HG02973 (cell line): ENCODE measurements around the gene TMEM131L.
"Not testable (repeated sequence)": the region's sequence is repeated elsewhere in the genome, so short reads cannot be mapped to it uniquely, and the experiment has no call there.

Experiments
- ATAC-seq: cut with Tn5 transposase; IDR thresholded peaks from one replicate; pipeline ENCODE4 v1.9.1; 2021; ENCODE audit warnings: moderate library complexity; ENCODE audit not compliant: unreplicated experiment

The TMEM131L gene

DNA sequence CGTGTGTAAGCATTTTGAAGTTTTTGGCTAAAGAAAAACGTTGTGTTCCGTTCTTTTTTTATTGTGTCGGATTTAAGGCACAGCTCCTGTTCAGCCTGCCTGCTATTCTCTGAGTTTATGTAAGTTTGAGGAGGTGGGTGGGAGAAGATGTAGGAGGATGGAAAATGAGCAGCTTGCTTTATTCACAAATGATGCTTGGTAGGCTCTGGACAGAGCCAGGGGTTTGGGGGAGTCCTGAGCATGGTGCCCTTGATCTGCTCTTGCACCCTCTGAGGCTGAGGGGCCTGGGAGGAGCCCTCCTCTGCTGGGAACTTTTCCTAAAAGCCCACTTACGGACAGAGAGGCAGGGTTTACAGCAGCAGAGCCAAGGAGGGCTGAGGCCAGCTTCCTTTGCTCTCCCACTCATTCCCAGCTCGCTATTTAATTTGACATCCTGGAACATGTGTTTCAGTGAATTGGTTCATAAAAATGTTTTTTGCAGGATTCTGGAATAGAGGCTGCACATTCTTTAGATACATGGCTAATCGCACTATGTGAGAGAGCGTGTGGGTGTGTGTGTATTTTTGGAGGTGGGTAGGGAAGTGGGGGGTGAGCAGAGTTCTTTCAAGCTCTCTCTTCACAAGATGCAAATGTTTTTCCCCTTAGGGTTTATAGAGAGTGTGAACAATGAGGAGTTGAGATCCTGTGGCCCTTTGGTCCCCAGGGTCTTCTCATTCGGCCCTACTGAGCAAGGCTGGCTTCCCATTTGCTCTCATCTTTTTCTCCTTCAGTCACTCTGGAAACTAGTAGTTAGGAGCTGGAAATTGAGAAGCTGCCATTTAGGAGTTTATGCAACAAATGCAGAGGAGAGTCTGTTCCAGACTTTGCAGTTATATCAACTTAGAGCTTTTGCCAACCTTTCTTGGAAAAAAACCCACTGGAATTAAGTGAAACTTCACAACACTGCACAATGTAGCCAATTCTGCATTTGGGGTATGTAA lies 32.1 kb downstream of the TMEM131L start:
- ATAC-seq = peak; percentile 33

DNA sequence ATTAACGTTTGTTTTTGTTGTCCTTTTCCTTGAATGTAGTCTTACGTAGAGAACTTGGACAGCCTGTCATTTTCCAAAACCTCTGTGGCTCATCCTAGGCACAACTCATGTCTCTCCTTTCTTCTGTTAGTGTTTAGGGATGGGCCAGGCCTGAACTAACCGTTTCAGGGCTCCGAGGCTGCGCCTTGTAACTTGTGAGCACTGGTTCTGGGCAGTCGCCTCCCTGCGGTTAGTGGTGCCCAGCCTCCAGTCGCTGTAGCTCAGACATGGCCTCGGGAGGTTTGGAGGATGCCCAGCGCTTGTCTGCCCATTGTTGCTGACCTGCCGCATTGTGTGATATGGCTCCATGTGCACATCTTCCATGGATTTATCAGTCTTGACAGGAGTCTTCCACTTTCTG lies 32.8 kb downstream of the TMEM131L start:
- no peak for ATAC-seq

DNA sequence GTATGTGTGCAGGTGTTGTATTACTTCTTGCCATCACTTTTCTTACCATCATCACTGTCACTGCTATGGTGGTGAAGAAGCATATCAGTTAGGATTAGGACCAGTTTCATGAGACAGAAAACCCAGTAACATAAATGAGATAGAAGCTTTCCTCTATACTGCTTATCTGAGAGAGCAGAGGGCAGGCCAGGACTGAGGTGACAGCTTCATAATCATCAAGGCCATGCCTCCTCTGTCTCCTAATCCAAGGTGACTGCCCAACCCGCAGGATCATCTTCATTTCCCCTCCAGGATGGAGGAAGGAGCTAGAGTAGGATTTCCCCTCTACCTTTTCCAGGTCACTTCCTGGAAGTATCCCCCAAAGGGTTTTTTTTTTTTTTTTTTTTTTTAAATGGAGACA lies 35.4 kb downstream of the TMEM131L start:
- ATAC-seq = no peak

DNA sequence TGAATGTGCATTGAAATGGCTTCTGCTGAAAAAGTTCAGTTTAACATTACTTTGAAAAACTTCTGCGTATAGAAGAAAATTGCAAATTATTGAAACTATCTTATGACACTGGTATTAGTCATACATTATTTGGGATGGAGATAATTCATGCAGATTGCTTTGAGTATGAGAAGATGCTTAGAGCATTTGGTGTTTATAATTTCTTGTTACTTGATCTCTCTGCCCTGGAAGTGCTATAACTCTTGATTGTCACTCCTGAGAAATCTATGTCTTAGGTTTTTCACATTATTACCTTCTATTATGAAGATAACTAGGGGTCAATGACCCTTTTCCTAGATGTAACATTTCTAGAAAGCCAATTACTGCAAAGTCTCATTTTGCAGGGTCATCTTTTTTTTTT lies 36.4 kb downstream of the TMEM131L start:
- ATAC-seq = no peak

DNA sequence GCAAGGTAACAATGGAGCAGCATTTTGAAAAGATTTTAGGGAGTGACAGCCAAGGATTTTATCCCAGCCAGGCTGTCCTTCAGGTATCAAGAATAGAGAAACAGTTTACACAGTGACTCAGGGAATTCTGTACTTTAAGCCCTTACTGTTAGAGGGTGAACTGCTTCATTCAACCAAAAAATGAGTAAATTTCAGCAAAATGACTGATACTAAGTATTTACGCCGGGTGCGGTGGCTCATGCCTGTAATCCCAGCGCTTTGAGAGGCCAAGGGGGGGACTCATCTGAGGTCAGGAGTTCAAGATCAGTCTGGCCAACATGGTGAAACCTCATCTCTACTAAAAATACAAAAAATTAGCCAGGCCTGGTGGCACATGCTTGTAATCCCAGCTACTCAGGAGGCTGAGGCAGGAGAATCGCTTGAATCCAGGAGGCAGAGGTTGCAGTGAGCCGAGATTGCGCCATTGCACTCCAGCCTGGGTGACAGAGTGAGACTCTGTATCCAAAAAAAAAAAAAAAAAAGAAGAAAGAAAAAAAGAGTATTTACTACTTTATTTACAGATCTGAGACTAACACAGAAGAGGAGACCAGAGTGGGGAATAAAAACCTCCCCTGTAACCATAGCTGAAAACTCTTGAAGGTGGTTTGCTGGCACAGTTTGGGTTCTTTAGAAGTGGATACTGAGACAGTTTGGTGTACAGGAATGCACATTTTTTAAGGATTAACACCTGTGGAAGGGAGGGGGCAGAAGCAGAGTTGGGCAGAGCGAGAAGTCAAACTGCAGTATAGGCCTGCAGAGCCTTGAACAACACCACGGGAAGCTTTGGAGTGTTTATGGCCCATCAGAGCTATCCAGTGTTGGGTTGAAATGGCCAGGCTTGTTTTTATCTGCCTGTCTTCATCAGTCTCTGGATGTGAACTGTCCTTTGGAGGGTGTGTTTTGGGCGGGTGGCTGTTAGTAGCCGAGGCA lies 40.5 kb downstream of the TMEM131L start:
- no peak for ATAC-seq

DNA sequence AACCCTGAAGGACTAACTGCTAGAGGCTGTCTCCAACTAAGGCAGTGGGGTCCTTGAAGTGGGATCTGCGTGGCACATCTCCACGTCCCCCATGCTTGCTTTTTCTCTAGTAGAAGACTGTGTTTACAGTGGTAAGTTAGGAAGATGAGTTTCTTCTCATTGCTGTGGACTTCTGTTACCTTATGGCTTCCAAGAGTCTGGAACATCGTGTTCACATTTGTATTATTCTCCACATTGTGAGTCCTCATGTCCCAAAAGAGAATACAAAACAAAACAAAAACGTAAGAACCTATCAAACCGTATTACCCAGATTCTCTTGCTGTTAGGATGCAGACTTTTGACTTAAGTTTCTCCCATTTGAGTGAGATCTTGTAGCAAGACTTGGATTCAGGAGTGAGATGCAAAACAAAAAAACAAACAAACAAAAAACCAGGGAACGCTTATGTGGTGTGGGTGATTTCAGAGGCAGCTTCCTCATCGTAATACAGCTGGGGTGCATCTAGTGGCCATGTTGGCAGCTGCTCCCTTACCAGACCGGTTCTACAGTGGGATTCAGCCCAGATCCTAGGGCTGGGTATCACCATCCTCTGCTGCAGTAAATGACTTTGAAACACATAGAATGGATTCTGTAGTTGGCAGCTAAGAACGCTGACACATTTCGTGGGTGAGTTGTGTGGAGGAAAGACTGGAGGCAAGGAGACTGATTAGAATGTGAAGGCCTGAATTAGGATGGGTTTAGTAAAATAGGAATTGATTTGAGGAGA lies 41.3 kb downstream of the TMEM131L start:
- ATAC-seq = no peak

DNA sequence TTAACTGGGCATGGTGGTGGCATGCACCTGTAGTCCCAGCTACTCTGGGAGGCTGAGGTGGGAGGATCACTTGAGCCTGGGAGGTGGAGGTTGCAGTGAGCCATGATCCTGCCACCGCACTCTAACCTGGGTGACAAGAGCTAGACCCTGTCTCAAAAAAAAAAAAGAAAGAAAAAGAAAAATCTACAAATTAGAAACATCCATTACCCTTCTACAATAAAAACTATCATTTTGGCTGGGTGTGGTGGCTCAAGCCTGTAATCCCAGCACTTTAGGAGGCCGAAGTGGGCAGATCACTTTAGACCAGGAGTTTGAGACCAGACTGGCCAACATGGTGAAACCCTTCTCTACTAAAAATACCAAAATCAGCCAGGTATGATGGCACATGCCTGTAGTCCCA lies 43.1 kb downstream of the TMEM131L start:
- ATAC-seq = not testable (repeated sequence)

DNA sequence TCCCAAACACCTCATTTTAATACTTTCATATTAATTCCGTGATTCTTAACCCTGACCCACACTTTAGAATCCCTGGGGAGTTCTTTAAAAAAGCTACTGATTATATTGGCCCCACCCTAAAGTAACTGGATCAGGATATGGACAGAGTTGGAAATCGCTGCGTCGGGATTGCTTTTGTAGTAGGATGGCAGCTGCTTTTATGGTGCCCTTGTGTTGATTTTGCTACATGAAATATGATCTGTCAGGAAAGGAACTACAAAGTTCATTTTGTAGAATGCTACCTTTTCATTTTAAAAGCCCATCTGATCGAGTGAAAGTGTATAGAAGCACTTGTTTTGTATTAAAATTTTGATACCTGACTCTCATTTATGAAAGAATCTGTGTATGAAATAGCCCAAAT lies 43.6 kb downstream of the TMEM131L start:
- ATAC-seq = no peak

DNA sequence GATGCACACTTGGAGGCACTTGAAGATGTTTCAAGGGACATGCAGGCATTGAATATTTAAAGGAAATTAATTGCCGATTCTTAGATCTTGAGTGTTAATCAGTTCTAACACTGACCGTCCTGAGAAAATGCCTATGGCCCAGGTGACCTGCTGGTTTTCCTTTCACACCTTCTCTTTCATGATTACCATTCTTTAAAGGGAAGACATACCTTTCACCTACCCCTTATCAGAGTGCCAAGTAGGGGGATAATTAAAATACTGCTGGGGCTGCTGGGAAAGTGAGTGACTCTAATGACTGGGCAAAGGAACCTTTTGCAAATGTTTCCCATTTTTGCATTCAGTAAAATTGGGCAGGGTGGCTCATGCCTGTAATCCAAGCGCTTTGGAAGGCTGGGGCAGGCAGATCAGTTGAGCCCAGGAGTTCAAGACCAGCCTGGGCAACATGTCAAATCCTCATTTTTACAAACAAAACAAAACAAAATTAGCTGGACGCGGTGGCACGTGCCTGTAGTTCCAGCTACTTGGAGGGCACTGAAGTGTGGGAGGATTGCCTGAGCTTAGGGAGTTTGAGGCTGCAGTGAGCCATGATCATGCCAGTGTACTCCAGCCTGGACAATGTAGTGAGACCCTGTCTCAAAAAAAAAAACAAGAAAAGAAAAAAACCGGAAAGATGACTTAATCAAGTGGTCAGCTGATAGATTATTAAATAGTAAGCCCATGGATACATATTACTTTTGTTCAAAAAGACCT lies 44.3 kb downstream of the TMEM131L start:
- ATAC-seq = no peak

DNA sequence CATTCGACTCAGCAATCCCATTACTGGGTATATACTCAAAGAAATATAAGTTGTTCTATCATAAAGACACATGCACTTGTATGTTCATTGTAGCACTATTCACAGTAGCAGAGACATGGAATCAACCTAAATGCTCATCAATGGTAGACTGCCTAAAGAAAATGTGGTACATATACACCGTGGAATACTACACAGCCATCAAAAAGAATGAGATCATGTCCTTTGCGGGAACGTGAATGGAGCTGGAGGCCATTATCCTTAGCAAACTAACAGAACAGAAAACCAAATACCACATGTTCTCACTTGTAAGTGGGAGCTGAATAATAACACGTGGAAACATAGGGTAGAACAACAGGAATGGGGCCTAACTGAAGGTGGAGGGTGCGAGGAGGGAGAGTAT lies 44.9 kb downstream of the TMEM131L start:
- no peak for ATAC-seq

DNA sequence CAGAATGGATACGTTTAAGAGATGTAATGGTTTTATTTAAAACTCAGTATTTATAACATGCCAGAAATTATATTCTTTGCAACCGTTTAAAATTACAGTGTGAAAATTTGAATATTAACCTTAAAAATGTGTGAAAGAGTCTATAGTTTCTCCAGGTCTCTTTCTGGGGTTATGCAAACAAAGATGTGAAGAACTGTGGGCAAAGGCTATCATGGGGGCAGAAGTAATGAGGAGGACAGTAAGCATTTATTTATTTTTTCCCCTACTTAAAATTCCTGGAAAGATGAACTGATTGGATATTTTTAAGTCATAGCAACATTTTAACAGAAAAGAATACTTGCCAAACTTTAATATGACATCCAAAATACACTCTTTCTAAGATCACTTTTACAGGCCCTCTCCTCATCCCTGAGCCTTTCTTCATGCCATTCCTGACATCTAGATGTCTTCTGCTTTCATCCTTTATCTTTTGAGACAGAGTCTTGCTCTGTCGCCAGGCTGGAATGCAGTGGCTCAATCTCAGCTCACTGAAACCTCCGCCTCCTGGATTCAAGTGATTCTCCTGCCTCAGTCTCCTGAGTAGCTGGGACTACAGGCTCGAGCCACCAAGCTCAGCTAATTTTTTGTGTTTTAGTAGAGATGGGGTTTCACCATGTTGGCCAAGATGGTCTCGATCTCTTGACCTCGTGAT lies 46.1 kb downstream of the TMEM131L start:
- ATAC-seq = no peak

DNA sequence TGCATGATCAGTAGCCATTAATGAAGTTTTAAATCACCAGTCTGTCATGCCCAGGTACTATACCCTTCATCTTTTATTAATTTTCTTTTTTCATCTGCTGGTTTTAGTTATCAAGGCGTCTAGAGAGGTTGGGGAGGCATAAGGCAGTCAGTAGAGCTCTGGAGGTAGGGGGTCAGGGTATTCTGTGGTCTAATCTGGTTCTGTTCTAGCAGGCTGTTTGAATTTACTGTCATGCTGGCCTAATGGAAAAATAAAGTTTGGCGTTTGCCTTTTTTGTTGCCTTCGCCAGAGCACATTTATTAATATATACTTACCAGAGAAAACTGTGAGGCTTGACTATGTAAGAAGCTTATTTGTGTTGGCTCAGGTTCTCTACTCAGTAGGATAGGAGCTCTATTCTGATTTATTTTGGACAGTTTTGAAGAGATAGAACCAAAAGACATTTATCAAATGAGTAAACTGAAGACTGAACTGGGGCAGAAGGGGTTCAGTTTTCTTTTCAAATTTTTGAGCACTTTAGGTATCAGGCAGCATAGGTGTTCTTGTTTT lies 46.9 kb downstream of the TMEM131L start:
- ATAC-seq = no peak

DNA sequence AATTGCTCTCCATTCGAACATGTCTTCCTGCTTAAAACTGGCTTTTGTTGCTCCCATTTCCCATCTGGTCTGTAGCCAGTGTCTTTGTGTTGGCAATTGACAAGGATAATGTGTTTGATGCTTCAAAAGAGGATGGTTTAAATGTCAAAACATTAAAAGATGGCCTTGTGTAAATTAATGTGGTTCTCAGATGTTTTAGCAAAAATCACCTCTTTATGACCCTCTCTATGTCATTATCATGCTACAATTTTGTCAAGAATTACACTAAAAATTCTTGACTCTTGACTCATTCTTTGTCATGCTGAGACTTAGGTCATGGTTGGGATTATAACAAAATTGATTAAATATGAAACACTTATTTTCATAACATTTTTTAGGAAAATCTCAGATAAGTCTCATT lies 47.4 kb downstream of the TMEM131L start:
- no peak for ATAC-seq

DNA sequence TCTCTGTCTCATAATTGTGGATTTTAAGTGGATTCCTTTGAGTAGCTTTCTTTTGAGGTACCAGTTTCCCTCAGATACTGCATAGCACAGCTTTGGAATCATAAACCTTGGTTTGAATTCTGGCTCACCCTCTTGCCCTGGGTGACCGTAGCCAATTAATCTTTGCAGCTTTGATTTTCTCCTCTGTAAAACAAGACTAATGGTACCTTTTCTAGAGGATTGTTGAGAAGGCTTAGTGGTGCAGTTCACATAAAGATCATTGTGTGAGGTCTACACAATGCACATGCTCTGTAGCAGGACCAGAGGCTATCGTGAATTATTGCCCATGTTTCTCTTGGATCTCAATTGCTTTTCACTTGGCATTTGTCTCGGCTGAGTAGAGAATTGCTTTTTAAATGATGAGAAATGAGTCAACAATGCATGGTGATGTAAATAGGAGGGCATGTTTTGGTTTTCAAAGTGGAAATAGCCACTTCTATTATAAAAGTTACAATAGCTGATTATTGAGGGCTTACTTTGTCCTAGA lies 47.9 kb downstream of the TMEM131L start:
- no peak for ATAC-seq

DNA sequence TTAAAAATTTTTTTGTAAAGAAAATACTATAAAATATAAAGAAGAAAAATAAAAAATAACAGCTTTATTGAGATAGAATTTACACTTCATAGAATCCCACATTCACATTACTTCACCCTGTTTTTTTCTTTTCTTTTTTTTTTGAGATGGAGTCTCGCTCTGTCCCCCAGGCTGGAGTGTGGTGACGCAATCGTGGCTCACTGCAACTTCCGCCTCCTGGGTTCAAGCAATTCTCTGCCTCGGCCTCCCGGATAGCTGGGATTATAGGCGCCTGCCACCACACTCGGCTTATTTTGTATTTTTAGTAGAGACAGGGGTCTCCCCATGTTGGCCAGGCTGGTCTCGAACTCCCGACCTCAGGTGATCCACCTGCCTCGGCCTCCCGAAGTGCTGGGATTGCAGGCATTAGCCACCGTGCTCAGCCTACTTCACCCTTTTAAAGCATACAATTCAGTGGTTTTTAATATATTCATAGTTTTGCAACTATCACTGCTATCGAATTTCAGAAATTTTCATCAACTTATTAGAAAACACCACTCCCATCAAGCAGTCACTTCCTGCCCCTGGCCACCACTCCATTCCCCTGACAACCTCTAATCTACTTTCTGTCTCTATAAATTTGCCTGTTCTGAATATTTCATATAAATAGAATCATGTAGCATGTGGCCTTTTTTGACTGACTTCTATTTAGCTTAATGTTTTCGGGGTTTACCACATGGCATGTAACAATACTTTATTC lies 48.7 kb downstream of the TMEM131L start:
- ATAC-seq = no peak

DNA sequence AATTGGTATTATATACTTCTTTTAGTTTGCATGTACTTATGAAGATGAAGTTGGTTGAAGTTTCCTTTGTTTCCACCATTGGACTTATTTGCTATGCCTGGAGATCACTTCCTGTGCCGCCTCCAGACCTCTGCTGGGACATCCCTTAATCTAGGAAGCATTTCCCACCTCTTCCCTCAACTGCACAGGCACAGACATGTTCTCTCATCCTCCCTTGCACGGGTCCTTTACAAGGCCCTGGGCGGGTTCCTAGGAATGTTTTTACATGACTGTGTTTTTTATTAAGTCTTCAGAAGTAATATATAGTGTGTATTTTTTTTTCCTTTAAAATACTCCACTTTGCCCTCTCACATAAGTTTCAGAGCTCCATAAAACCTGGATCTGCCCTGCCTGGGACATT lies 51.0 kb downstream of the TMEM131L start:
- ATAC-seq = no peak

DNA sequence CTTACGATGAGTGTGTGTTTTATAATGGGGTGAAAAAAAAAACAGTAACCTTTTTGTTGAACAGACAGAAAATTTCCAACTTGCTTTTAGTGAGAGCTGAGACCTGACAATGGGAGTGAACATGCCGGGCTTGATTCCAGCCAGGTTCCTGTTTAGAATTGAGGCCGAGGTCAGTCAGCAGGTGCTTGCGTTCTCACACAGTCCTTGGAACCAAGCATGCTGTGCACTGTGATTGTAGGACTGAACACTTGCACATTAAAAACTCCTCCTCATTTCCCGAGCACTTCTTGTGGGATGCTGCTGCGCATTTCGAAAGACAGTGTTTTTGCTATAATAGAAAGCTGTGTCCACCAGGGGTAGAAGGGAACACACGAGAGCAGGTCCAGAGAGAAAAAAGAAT lies 51.8 kb downstream of the TMEM131L start:
- ATAC-seq = no peak

DNA sequence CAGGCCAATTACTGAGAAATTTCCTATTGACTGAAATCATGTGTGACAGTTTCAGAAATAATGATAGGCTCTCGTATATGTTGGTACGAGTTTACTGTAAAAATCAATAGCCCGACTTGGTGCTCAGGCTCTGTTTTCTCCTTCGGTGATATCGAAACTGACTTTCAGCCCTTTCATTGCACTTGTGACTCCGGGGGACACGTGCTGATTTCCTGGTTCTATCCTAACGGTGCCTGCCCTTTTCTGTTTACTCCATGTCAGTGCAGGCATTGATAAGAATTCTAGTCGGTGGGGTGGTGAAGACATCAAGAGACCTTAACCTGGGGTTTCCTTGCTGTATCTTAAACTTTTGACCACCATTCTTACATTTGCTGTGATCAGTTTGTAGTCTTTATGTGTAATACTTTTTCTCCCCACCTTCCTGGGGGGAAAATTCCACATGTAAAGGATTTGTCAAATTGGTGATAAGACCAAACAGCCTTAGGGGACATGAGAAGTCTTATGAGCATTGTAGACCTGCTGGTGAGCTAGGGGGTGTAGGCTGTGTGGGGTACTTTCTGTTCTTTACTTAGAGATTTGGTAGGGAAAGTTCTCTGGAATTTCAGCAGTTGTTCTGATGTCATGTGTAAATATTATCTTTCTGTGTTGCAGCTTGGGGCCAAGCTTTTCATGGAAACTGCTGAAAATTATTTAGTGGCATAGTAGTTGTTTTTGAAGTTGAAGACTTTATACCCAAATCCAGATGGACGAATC lies 52.7 kb downstream of the TMEM131L start:
- ATAC-seq = no peak
